H9 (cell line): ENCODE measurements around the gene FBLN7. TPM values are rescaled to one million over a fixed set of nuclear protein-coding genes. Genes with fewer than 3 reads are reported as not detected.

Experiments
- DNase-seq: peaks from one replicate; pipeline ENCODE4 v3.0.0-alpha.2; 2017
- H2AFZ ChIP-seq: one replicate; pipeline ENCODE4 v1.6.1; 2013; ENCODE audit warnings: mild to moderate bottlenecking, low read length, control low read depth, moderate library complexity
- H2AK5ac ChIP-seq: 2 replicates; pipeline ENCODE4 v1.6.1; 2013; ENCODE audit warnings: low read length, control low read depth, mixed read lengths; ENCODE audit not compliant: insufficient read length
- H2BK120ac ChIP-seq: one replicate; pipeline ENCODE4 v1.6.1; 2013; ENCODE audit warnings: low read depth, mild to moderate bottlenecking, low read length, control low read depth, inconsistent platforms; ENCODE audit not compliant: poor library complexity, severe bottlenecking
- H2BK12ac ChIP-seq: 2 replicates; pipeline ENCODE4 v1.6.1; 2013; ENCODE audit warnings: low read length, control low read depth, mixed read lengths, low read depth; ENCODE audit not compliant: insufficient read length
- H2BK15ac ChIP-seq: 2 replicates; pipeline ENCODE4 v1.6.1; 2013; ENCODE audit warnings: low read depth, low read length, control low read depth
- H2BK20ac ChIP-seq: one replicate; pipeline ENCODE4 v1.6.1; 2013; ENCODE audit warnings: low read depth, mild to moderate bottlenecking, low read length, control low read depth, inconsistent platforms; ENCODE audit not compliant: poor library complexity, severe bottlenecking
- H2BK5ac ChIP-seq: 2 replicates; pipeline ENCODE4 v1.6.1; 2013; ENCODE audit warnings: low read length, control low read depth, mixed read lengths; ENCODE audit not compliant: insufficient read length
- H3K14ac ChIP-seq: 2 replicates; pipeline ENCODE4 v1.6.1; 2013; ENCODE audit warnings: low read length, control low read depth; ENCODE audit not compliant: insufficient read depth
- H3K18ac ChIP-seq: 2 replicates; pipeline ENCODE4 v1.6.1; 2013; ENCODE audit warnings: low read depth, mild to moderate bottlenecking, mixed read lengths, low read length, control low read depth; ENCODE audit not compliant: insufficient read length
- H3K23ac ChIP-seq: 2 replicates; pipeline ENCODE4 v1.6.1; 2013; ENCODE audit warnings: low read length, control low read depth, mixed read lengths, low read depth; ENCODE audit not compliant: insufficient read length
- H3K23me2 ChIP-seq: 2 replicates; pipeline ENCODE4 v1.6.1; 2013; ENCODE audit warnings: low read depth, mild to moderate bottlenecking, mixed read lengths, low read length, control low read depth; ENCODE audit not compliant: insufficient read length, poor library complexity, severe bottlenecking
- H3K27ac ChIP-seq: 2 replicates; pipeline ENCODE4 v1.5.1; 2013; ENCODE audit warnings: low read length, control low read depth, mixed read lengths, low read depth; ENCODE audit not compliant: insufficient read length
- H3K27me3 ChIP-seq: 2 replicates; pipeline ENCODE4 v1.6.1; 2013; ENCODE audit warnings: low read length, control low read depth, inconsistent platforms; ENCODE audit not compliant: insufficient read depth
- H3K4ac ChIP-seq: 2 replicates; pipeline ENCODE4 v1.6.1; 2013; ENCODE audit warnings: low read depth, mild to moderate bottlenecking, control low read depth, inconsistent platforms, low read length, moderate library complexity
- H3K4me1 ChIP-seq: 2 replicates; pipeline ENCODE4 v1.6.1; 2013; ENCODE audit warnings: low read length, control low read depth, inconsistent platforms; ENCODE audit not compliant: insufficient read depth
- H3K4me2 ChIP-seq: 2 replicates; pipeline ENCODE4 v1.6.1; 2013; ENCODE audit warnings: low read length, control low read depth, mixed read lengths; ENCODE audit not compliant: insufficient read length, insufficient read depth
- H3K56ac ChIP-seq: 2 replicates; pipeline ENCODE4 v1.6.1; 2013; ENCODE audit warnings: low read depth, mild to moderate bottlenecking, mixed read lengths, low read length, control low read depth; ENCODE audit not compliant: insufficient read length
- H3K79me1 ChIP-seq: 2 replicates; pipeline ENCODE4 v1.6.1; 2013; ENCODE audit warnings: low read depth, mild to moderate bottlenecking, moderate library complexity, low read length, control low read depth, inconsistent platforms; ENCODE audit not compliant: insufficient read depth, poor library complexity, severe bottlenecking
- H3K79me2 ChIP-seq: 2 replicates; pipeline ENCODE4 v1.6.1; 2013; ENCODE audit warnings: low read length, control low read depth, inconsistent platforms; ENCODE audit not compliant: insufficient read depth
- H3K9ac ChIP-seq: 2 replicates; pipeline ENCODE4 v1.6.1; 2013; ENCODE audit warnings: low read length, control low read depth, mixed read lengths; ENCODE audit not compliant: insufficient read length; ENCODE audit errors: extremely low read depth
- H3K9me3 ChIP-seq: one replicate; pipeline ENCODE4 v1.6.1; 2013; ENCODE audit warnings: low read depth, low read length, inconsistent platforms; ENCODE audit not compliant: control insufficient read depth
- H3T11ph ChIP-seq: one replicate; pipeline ENCODE4 v1.6.1; 2013; ENCODE audit warnings: mild to moderate bottlenecking, low read length, control low read depth, inconsistent platforms
- H4K20me1 ChIP-seq: one replicate; pipeline ENCODE4 v1.6.1; 2013; ENCODE audit not compliant: control insufficient read depth, insufficient read length, insufficient read depth
- H4K5ac ChIP-seq: 2 replicates; pipeline ENCODE4 v1.6.1; 2013; ENCODE audit warnings: low read depth, mild to moderate bottlenecking, mixed read lengths, low read length, control low read depth; ENCODE audit not compliant: insufficient read length
- H4K8ac ChIP-seq: replicated peaks from 2 replicates; pipeline ENCODE4 v1.6.1; 2013; ENCODE audit warnings: low read length, control low read depth, mixed read lengths, low read depth; ENCODE audit not compliant: insufficient read length
- H4K91ac ChIP-seq: 2 replicates; pipeline ENCODE4 v1.6.1; 2013; ENCODE audit warnings: low read depth, mild to moderate bottlenecking, moderate library complexity, mixed read lengths, low read length, control low read depth; ENCODE audit not compliant: insufficient read length
- H3K27ac Mint-ChIP-seq, 3 experiments: 2 replicates in 2 of 3; 3 replicates in 1 of 3; pipeline ENCODE4 v1.8.0; 2020 to 2021; ENCODE audit warnings: mixed read lengths in 3 of 3, mild to moderate bottlenecking in 1 of 3, moderate library complexity in 1 of 3
- H3K27me3 Mint-ChIP-seq: 2 replicates; pipeline ENCODE4 v1.8.0; 2021; ENCODE audit warnings: low read depth, mild to moderate bottlenecking, moderate library complexity, mixed read lengths
- H3K36me3 Mint-ChIP-seq, 3 experiments: 2 replicates in 2 of 3; 3 replicates in 1 of 3; pipeline ENCODE4 v1.8.0; 2020 to 2021; ENCODE audit warnings: low read depth in 3 of 3, mixed read lengths in 3 of 3; ENCODE audit not compliant: insufficient read depth in 1 of 3
- H3K4me1 Mint-ChIP-seq, 2 experiments: 2 replicates each; pipeline ENCODE4 v1.8.0; 2020; ENCODE audit warnings: mixed read lengths in 2 of 2
- H3K4me3 Mint-ChIP-seq, 2 experiments: 2 replicates in 1 of 2; 3 replicates in 1 of 2; pipeline ENCODE4 v1.8.0; 2020 to 2021; ENCODE audit warnings: mild to moderate bottlenecking in 2 of 2, mixed read lengths in 2 of 2, moderate library complexity in 1 of 2
- H3K9me3 Mint-ChIP-seq, 2 experiments: 2 replicates in 1 of 2; 3 replicates in 1 of 2; pipeline ENCODE4 v1.8.0; 2020; ENCODE audit warnings: mild to moderate bottlenecking in 2 of 2, mixed read lengths in 2 of 2, moderate library complexity in 1 of 2
- CTCF ChIP-seq: fragments of 200-600 bp; sonication (generic); conservative IDR thresholded peaks from 3 replicates; pipeline ENCODE4 v1.8.0; 2021; ENCODE audit warnings: antibody characterized with exemption, mild to moderate bottlenecking
- WGBS: extraction: QIAGEN DNeasy Blood & Tissue Kit; methylation state at CpG from one replicate; pipeline ENCODE4 v1.1.7; 2013; ENCODE audit warnings: missing lambda C conversion rate, low lambda C conversion rate, mixed read lengths; ENCODE audit not compliant: insufficient read length; ENCODE audit errors: extremely low coverage; 5-methylcytosine and 5-hydroxymethylcytosine counted together
- total RNA-seq: library from RNA; stranded (reverse); gene quantifications from 2 replicates; pipeline ENCODE4 v1.2.1, GENCODE V29; 2021

FBLN7 gene
- total RNA-seq, 1 experiment from 2014 or later = 1.3 TPM

- Mint-ChIP-seq H3K36me3 (no peaks in the 10 kb centered on the region), H3K27ac (no peak overlapping the region), H3K4me1 (peaks cover 2 to 4% of the 10 kb centered on the region in 2 experiments; a peak in 1 of 4 replicates), H3K27me3 (peaks cover 1% of the 10 kb centered on the region), H3K9me3 (no peaks in the 10 kb centered on the region), H3K4me3 (no peak overlapping the region)
- Histone ChIP-seq H2AFZ (no peak overlapping the region), H3K23me2 (no peaks in the 10 kb centered on the region), H3K79me1 (no peaks in the 10 kb centered on the region), H2BK15ac (no peak overlapping the region), H4K20me1 (no peaks in the 10 kb centered on the region), H3K23ac (no peak overlapping the region), H3T11ph (no peak overlapping the region), H3K27me3 (no peaks in the 10 kb centered on the region), H4K8ac (no peak overlapping the region), H3K56ac (no peak overlapping the region), H3K4ac (no peak overlapping the region), H2BK5ac (no peak overlapping the region), H2BK120ac (no peak overlapping the region), H4K5ac (no peak overlapping the region), H3K4me1 (no peaks in the 10 kb centered on the region; the same call in 1 of the 2 replicates), H3K18ac (no peak overlapping the region), H3K14ac (no peak overlapping the region), H2BK12ac (no peak overlapping the region), H3K27ac (no peak overlapping the region), H3K9me3 (no peaks in the 10 kb centered on the region), H4K91ac (no peak overlapping the region), H2BK20ac (no peak overlapping the region), H2AK5ac (no peak overlapping the region), H3K4me2 (no peak overlapping the region), H3K9ac (no peak overlapping the region), H3K79me2 (no peaks in the 10 kb centered on the region)
- TF ChIP-seq CTCF = no peak
- WGBS = no CpG with 5 or more reads among the region's 4 CpGs
- no peak for DNase-seq
These were observed 32.3 kb downstream of the FBLN7 start for GRCh38 chr2:112170495-112170894.
